ENCODE results near the gene SLC35F3.

SLC35F3 gene

GRCh38 chr1:233983811-233984210 is 79.3 kb downstream of the SLC35F3 start:
- no peak for DNase-seq (ENCODE audit: extremely low read depth, low read depth)
- TF ChIP-seq CTCF (IDR thresholded peaks at IDR 0.05; ENCODE audit: low read depth, low read length) = no peak

- TF ChIP-seq CTCF (IDR thresholded peaks at IDR 0.05; ENCODE audit: low read depth, low read length) = no peak
- DNase-seq (ENCODE audit: extremely low read depth, low read depth) = no peak
Observed at GRCh38 chr1:233988963-233989696, 84.7 kb downstream of the SLC35F3 start.

- no peak for DNase-seq (ENCODE audit: extremely low read depth, low read depth)
- TF ChIP-seq CTCF (IDR thresholded peaks at IDR 0.05; ENCODE audit: low read depth, low read length) = no peak
Observed at GRCh38 chr1:233990486-233990885, 86.0 kb downstream of the SLC35F3 start.

- DNase-seq (ENCODE audit: extremely low read depth, low read depth) = no peak
- TF ChIP-seq CTCF (IDR thresholded peaks at IDR 0.05; ENCODE audit: low read depth, low read length) = no peak
Observed at GRCh38 chr1:233993651-233994050, 89.2 kb downstream of the SLC35F3 start.

- TF ChIP-seq CTCF (IDR thresholded peaks at IDR 0.05; ENCODE audit: low read depth, low read length) = no peak
- DNase-seq (ENCODE audit: extremely low read depth, low read depth) = no peak
Observed at GRCh38 chr1:233994112-233994511, 89.6 kb downstream of the SLC35F3 start.

- no peak for DNase-seq (ENCODE audit: extremely low read depth, low read depth)
- no peak for TF ChIP-seq CTCF (IDR thresholded peaks at IDR 0.05; ENCODE audit: low read depth, low read length)
Observed at GRCh38 chr1:233998456-233998855, 94.0 kb downstream of the SLC35F3 start.

GRCh38 chr1:233998891-233999290 is 94.4 kb downstream of the SLC35F3 start:
- no peak for TF ChIP-seq CTCF (IDR thresholded peaks at IDR 0.05; ENCODE audit: low read depth, low read length)

More at GRCh38 chr1:233998891-233999290, 94.4 kb downstream of the SLC35F3 start:
- no peak for DNase-seq (ENCODE audit: extremely low read depth, low read depth)
